Body of pancreas (tissue), 4 donors: Measurements from ENCODE around the gene PDZRN3.

Experiments used
- POLR2A ChIP-seq, 3 donors: fragments of 450-650 bp; IDR thresholded peaks; one replicate each; pipeline ENCODE4 v1.6.1; 2016; ENCODE audit warnings: antibody characterized with exemption in 3 of 3, mild to moderate bottlenecking in 2 of 3
- TF ChIP-seq, protein P1 (sequence below), 7 experiments: fragments of 450-650 bp in 4 of 7; fragments of 200-600 bp in 3 of 7; sonication (generic) in 3 of 7; IDR thresholded peaks; one replicate each; pipeline ENCODE4 v1.5.1; 2016 to 2019; ENCODE audit warnings: antibody characterized with exemption in 7 of 7

DNA sequence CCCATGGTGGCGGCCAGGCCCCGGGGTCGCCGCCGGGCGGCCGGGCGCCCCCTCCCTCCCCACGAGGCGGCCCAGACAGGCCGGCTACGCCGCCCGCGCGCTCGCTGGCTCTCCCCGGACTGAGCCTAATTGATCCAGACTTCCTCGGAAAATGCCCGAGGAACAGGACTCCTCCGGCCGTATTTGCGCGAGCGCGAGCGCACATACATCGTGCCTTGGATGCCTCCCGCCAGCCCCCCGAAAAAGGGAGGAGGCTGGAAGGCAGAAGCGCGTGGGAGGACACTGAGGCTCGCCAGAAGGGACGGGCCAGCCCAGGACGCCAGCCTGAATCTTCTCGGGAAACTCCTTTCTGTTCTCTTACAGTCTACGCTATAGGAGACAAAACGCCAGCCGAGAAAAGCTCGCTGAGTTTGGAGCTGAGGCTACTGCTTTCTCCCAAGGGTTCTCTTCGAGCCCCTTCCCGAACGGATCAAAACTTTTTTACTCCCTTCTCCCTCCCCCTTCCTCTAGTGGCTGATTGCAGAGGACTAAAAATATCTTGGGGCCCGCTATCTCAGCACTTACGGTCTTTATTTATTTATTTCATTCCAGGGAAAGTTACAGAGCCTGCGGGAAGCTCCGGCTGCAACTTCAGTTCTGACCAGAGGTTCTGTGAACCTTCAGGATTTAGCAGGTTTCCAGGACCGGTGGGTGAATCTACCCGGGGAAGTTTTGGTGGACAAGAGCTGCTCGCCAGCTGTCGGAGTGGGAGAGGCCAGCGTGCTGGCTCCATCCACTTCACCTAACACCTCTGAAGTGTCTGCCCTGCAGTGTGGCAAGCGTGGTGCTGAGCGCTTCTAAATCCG lies at the start of gene PDZRN3:
- TF ChIP-seq, protein P1, sequence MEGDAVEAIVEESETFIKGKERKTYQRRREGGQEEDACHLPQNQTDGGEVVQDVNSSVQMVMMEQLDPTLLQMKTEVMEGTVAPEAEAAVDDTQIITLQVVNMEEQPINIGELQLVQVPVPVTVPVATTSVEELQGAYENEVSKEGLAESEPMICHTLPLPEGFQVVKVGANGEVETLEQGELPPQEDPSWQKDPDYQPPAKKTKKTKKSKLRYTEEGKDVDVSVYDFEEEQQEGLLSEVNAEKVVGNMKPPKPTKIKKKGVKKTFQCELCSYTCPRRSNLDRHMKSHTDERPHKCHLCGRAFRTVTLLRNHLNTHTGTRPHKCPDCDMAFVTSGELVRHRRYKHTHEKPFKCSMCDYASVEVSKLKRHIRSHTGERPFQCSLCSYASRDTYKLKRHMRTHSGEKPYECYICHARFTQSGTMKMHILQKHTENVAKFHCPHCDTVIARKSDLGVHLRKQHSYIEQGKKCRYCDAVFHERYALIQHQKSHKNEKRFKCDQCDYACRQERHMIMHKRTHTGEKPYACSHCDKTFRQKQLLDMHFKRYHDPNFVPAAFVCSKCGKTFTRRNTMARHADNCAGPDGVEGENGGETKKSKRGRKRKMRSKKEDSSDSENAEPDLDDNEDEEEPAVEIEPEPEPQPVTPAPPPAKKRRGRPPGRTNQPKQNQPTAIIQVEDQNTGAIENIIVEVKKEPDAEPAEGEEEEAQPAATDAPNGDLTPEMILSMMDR (IDR thresholded peaks at IDR 0.05): no peak
- peak; percentile 39 to 49 (median 48) for TF ChIP-seq POLR2A (IDR thresholded peaks at IDR 0.05)
